Measurements from ENCODE around the gene SLC35C1. TPM values are rescaled to one million over a fixed set of nuclear protein-coding genes. Genes with fewer than 3 reads are reported as not detected.
A peak's percentile ranks its signal among the peaks of the same experiment; 100 is the strongest.

The SLC35C1 gene
- total RNA-seq, 5 donors from 2014 or later (not counting 1 experiment from before 2014, with no cell fraction given) = 8.3 to 27.0 (median 23.9) TPM

- ChIA-PET CTCF (no interaction called here), POLR2A (no interaction called here)
- H3K27ac ChIP-seq (ENCODE audit: low read length) = no peak overlapping the region
- Mint-ChIP-seq H3K9me3 (no peaks in the 10 kb centered on the region), H3K4me1 (peaks cover 0 to 3% (median 0%) of the 10 kb centered on the region in 3 donors), H3K27ac (no peak overlapping the region), H3K27me3 (peaks cover 8% of the 10 kb centered on the region in 2 donors), H3K36me3 (no peaks in the 10 kb centered on the region), H3K4me3 (no peak overlapping the region)
- no peaks in the 10 kb centered on the region for H3K9me3 ChIP-seq
- H3K4me1 ChIP-seq (ENCODE audit: control insufficient read depth in 1 of 2, extremely low read depth in 1 of 2, insufficient read depth in 2 of 2, low read length in 2 of 2) = peaks cover 0 to under 1% of the 10 kb centered on the region in 2 experiments
- DNase-seq (no peak), ATAC-seq (replicated peaks in 1 of 4) (no peak)
- H3K36me3 ChIP-seq (ENCODE audit: control insufficient read depth in 2 of 2, extremely low read depth in 1 of 2, insufficient read depth in 1 of 2, low read length in 1 of 2) = no peaks in the 10 kb centered on the region
- peaks cover 0 to 2% of the 10 kb centered on the region in 2 experiments for H3K27me3 ChIP-seq (replicated peaks in 1 of 2; ENCODE audit: control insufficient read depth in 2 of 2, extremely low read depth in 1 of 2, insufficient read depth in 2 of 2, low read length in 1 of 2)
- WGBS (ENCODE audit: insufficient coverage) = no CpG with 5 or more reads among the region's 4 CpGs
- no peak overlapping the region for H3K4me3 ChIP-seq (ENCODE audit: control insufficient read depth in 1 of 2, extremely low read depth in 1 of 2, low read length in 1 of 2)
Observed at GRCh38 chr11:45765836-45766235, 39.1 kb upstream of the SLC35C1 start.

GRCh38 chr11:45766469-45766868 lies 38.5 kb upstream of the SLC35C1 start:
- H3K9me3 Mint-ChIP-seq = no peaks in the 10 kb centered on the region
- no peaks in the 10 kb centered on the region for H3K36me3 Mint-ChIP-seq
- H3K27ac ChIP-seq (ENCODE audit: low read length) = no peak overlapping the region
- no peak for DNase-seq
- CTCF ChIA-PET = no interaction called here
- peaks cover 2 to 5% of the 10 kb centered on the region in 2 experiments for H3K4me1 ChIP-seq (ENCODE audit: control insufficient read depth in 1 of 2, extremely low read depth in 1 of 2, insufficient read depth in 2 of 2, low read length in 2 of 2)
- H3K36me3 ChIP-seq (ENCODE audit: control insufficient read depth in 2 of 2, extremely low read depth in 1 of 2, insufficient read depth in 1 of 2, low read length in 1 of 2) = no peaks in the 10 kb centered on the region
- H3K27me3 ChIP-seq (replicated peaks in 1 of 2; ENCODE audit: control insufficient read depth in 2 of 2, extremely low read depth in 1 of 2, insufficient read depth in 2 of 2, low read length in 1 of 2) = peaks cover 0 to 2% of the 10 kb centered on the region in 2 experiments
- H3K4me1 Mint-ChIP-seq = peaks cover 5 to 9% (median 6%) of the 10 kb centered on the region in 3 donors
- H3K4me3 ChIP-seq (ENCODE audit: control insufficient read depth in 1 of 2, extremely low read depth in 1 of 2, low read length in 1 of 2) = no peak overlapping the region
- peaks cover 8% of the 10 kb centered on the region in 2 donors for H3K27me3 Mint-ChIP-seq
- no peak for ATAC-seq (replicated peaks in 1 of 4)
- no peak overlapping the region for H3K27ac Mint-ChIP-seq
- no peak overlapping the region for H3K4me3 Mint-ChIP-seq
- WGBS (ENCODE audit: insufficient coverage) = 53% methylated on average over 3 of the region's 7 CpGs
- POLR2A ChIA-PET = no interaction called here
- no peaks in the 10 kb centered on the region for H3K9me3 ChIP-seq

- no peaks in the 10 kb centered on the region for H3K36me3 ChIP-seq (ENCODE audit: control insufficient read depth in 2 of 2, extremely low read depth in 1 of 2, insufficient read depth in 1 of 2, low read length in 1 of 2)
- ATAC-seq (replicated peaks in 1 of 4) (no peak), DNase-seq (no peak)
- CTCF ChIA-PET = interaction anchor here in 1 of 2 donors (1.0 kb wide), 1 partner anchor 238 kb away, joined by 3 read pairs; no protein-coding TSS in a partner anchor
- peaks cover 5 to 8% of the 10 kb centered on the region in 2 donors for H3K27me3 Mint-ChIP-seq
- H3K4me3 ChIP-seq (ENCODE audit: control insufficient read depth in 1 of 2, extremely low read depth in 1 of 2, low read length in 1 of 2) = no peak overlapping the region
- no peaks in the 10 kb centered on the region for H3K9me3 Mint-ChIP-seq
- H3K9me3 ChIP-seq = no peaks in the 10 kb centered on the region
- 75% methylated on average over 3 of the region's 5 CpGs for WGBS (ENCODE audit: insufficient coverage)
- POLR2A ChIA-PET = no interaction called here
- no peak overlapping the region for H3K27ac Mint-ChIP-seq
- peaks cover 0 to 2% of the 10 kb centered on the region in 2 experiments for H3K27me3 ChIP-seq (replicated peaks in 1 of 2; ENCODE audit: control insufficient read depth in 2 of 2, extremely low read depth in 1 of 2, insufficient read depth in 2 of 2, low read length in 1 of 2)
- no peak overlapping the region for H3K4me3 Mint-ChIP-seq
- H3K4me1 ChIP-seq (ENCODE audit: control insufficient read depth in 1 of 2, extremely low read depth in 1 of 2, insufficient read depth in 2 of 2, low read length in 2 of 2) = peaks cover 6 to 17% of the 10 kb centered on the region in 2 experiments
- no peak overlapping the region for H3K27ac ChIP-seq (ENCODE audit: low read length)
- peaks cover 15 to 27% (median 22%) of the 10 kb centered on the region in 3 donors for H3K4me1 Mint-ChIP-seq
- H3K36me3 Mint-ChIP-seq = no peaks in the 10 kb centered on the region
Observed at GRCh38 chr11:45768486-45768885, 36.5 kb upstream of the SLC35C1 start.

- Histone ChIP-seq H3K9me3 (no peaks in the 10 kb centered on the region), H3K36me3 (ENCODE audit: control insufficient read depth in 2 of 2, extremely low read depth in 1 of 2, insufficient read depth in 1 of 2, low read length in 1 of 2) (no peaks in the 10 kb centered on the region), H3K27me3 (replicated peaks in 1 of 2; ENCODE audit: control insufficient read depth in 2 of 2, extremely low read depth in 1 of 2, insufficient read depth in 2 of 2, low read length in 1 of 2) (peaks cover 0 to 2% of the 10 kb centered on the region in 2 experiments), H3K27ac (ENCODE audit: low read length) (no peak overlapping the region), H3K4me3 (ENCODE audit: control insufficient read depth in 1 of 2, extremely low read depth in 1 of 2, low read length in 1 of 2) (no peak overlapping the region), H3K4me1 (ENCODE audit: control insufficient read depth in 1 of 2, extremely low read depth in 1 of 2, insufficient read depth in 2 of 2, low read length in 2 of 2) (peaks cover 6 to 19% of the 10 kb centered on the region in 2 experiments)
- H3K4me3 Mint-ChIP-seq = peak overlapping the region in 1 of 3 donors; percentile 6
- H3K9me3 Mint-ChIP-seq = no peaks in the 10 kb centered on the region
- ChIA-PET POLR2A (no interaction called here), CTCF (no interaction called here)
- no peak for ATAC-seq (replicated peaks in 1 of 4)
- peaks cover 15 to 27% (median 22%) of the 10 kb centered on the region in 3 donors for H3K4me1 Mint-ChIP-seq
- no peak for DNase-seq
- H3K36me3 Mint-ChIP-seq = no peaks in the 10 kb centered on the region
- no peak overlapping the region for H3K27ac Mint-ChIP-seq
- H3K27me3 Mint-ChIP-seq = peaks cover 0 to 5% of the 10 kb centered on the region in 2 donors
- 92% methylated on average over 3 of the region's 5 CpGs for WGBS (ENCODE audit: insufficient coverage)
Observed at GRCh38 chr11:45769960-45770359, 35.0 kb upstream of the SLC35C1 start.

GRCh38 chr11:45771193-45771565 lies 33.8 kb upstream of the SLC35C1 start:
- ChIA-PET CTCF (interaction anchor here (0.6 to 1.6 kb wide), 16 partner anchors 8 to 971 kb away, joined by 3 to 14 read pairs (median 5); partner anchors contain the start of genes CRY2 (in 1 of the 2), PEX16 (in 1 of the 2) and SLC35C1 (in 1 of the 2)), POLR2A (no interaction called here)
- Histone ChIP-seq H3K27me3 (replicated peaks in 1 of 2; ENCODE audit: control insufficient read depth in 2 of 2, extremely low read depth in 1 of 2, insufficient read depth in 2 of 2, low read length in 1 of 2) (peaks cover 0 to 2% of the 10 kb centered on the region in 2 experiments), H3K4me1 (ENCODE audit: control insufficient read depth in 1 of 2, extremely low read depth in 1 of 2, insufficient read depth in 2 of 2, low read length in 2 of 2) (peaks cover 6 to 19% of the 10 kb centered on the region in 2 experiments), H3K4me3 (ENCODE audit: control insufficient read depth in 1 of 2, extremely low read depth in 1 of 2, low read length in 1 of 2) (peak overlapping the region; percentile 52 to 94), H3K36me3 (ENCODE audit: control insufficient read depth in 2 of 2, extremely low read depth in 1 of 2, insufficient read depth in 1 of 2, low read length in 1 of 2) (no peaks in the 10 kb centered on the region), H3K27ac (ENCODE audit: low read length) (peak overlapping the region; percentile 8), H3K9me3 (no peaks in the 10 kb centered on the region)
- WGBS (ENCODE audit: insufficient coverage) = 24% methylated on average over 3 of the region's 18 CpGs
- Mint-ChIP-seq H3K36me3 (no peaks in the 10 kb centered on the region), H3K27me3 (no peaks in the 10 kb centered on the region), H3K4me3 (peak overlapping the region; percentile 88 to 96 (median 92)), H3K9me3 (no peaks in the 10 kb centered on the region), H3K4me1 (peaks cover 15 to 27% (median 22%) of the 10 kb centered on the region in 3 donors), H3K27ac (peak overlapping the region; percentile 72 to 85)
- DNase-seq (peak; percentile 24 to 82 (median 61)), ATAC-seq (replicated peaks in 1 of 4) (peak; percentile 65 to 71 (median 70))

GRCh38 chr11:45771566-45772448 lies 33.1 kb upstream of the SLC35C1 start:
- Histone ChIP-seq H3K36me3 (ENCODE audit: control insufficient read depth in 2 of 2, extremely low read depth in 1 of 2, insufficient read depth in 1 of 2, low read length in 1 of 2) (no peaks in the 10 kb centered on the region), H3K9me3 (no peaks in the 10 kb centered on the region), H3K4me3 (ENCODE audit: control insufficient read depth in 1 of 2, extremely low read depth in 1 of 2, low read length in 1 of 2) (peak overlapping the region; percentile 52 to 94), H3K27ac (ENCODE audit: low read length) (peak overlapping the region; percentile 48), H3K27me3 (replicated peaks in 1 of 2; ENCODE audit: control insufficient read depth in 2 of 2, extremely low read depth in 1 of 2, insufficient read depth in 2 of 2, low read length in 1 of 2) (no peaks in the 10 kb centered on the region), H3K4me1 (ENCODE audit: control insufficient read depth in 1 of 2, extremely low read depth in 1 of 2, insufficient read depth in 2 of 2, low read length in 2 of 2) (peaks cover 6 to 19% of the 10 kb centered on the region in 2 experiments)
- Mint-ChIP-seq H3K4me1 (peaks cover 15 to 27% (median 22%) of the 10 kb centered on the region in 3 donors), H3K9me3 (no peaks in the 10 kb centered on the region), H3K27me3 (no peaks in the 10 kb centered on the region), H3K4me3 (peak overlapping the region; percentile 88 to 96 (median 92)), H3K36me3 (no peaks in the 10 kb centered on the region), H3K27ac (peak overlapping the region; percentile 72 to 85)
- ChIA-PET POLR2A (no interaction called here), CTCF (interaction anchor here (0.6 to 1.6 kb wide), 19 partner anchors 9 to 970 kb away, joined by 3 to 14 read pairs (median 4); partner anchors contain the start of genes CRY2 (in 1 of the 2), PEX16 (in 1 of the 2) and SLC35C1 (in 1 of the 2))
- peak; percentile 41 to 86 (median 69) for DNase-seq
- 2% methylated on average over 26 of the region's 31 CpGs for WGBS (ENCODE audit: insufficient coverage)
- ATAC-seq (replicated peaks in 1 of 4) = peak; percentile 87 to 89 (median 87)

Measured in T-cell (primary cell).